Lung (tissue), 12 donors: ENCODE results near the gene TSPEAR. TPM values are rescaled to one million over a fixed set of nuclear protein-coding genes. Genes with fewer than 3 reads are reported as not detected.

Experiments used
- ATAC-seq: fragments of 200-7000 bp; cut with Tn5 transposase; one replicate; pipeline ENCODE4 v1.9.1; 2020; ENCODE audit warnings: moderate number of reproducible peaks; ENCODE audit not compliant: insufficient read depth, low FRiP score
- DNase-seq, 3 donors: peaks; one replicate each; pipeline ENCODE4 v3.0.0-alpha.2; 2013 to 2017
- H3K27ac ChIP-seq, 2 donors: one replicate each; pipeline ENCODE4 v1.5.1; 2013; ENCODE audit warnings: mild to moderate bottlenecking in 2 of 2, moderate library complexity in 2 of 2, control low read depth in 1 of 2, inconsistent platforms in 1 of 2, low read depth in 1 of 2, low read length in 1 of 2
- H3K27me3 ChIP-seq, 3 donors: one replicate each; pipeline ENCODE4 v1.5.1; 2013; ENCODE audit warnings: low read length in 2 of 3; ENCODE audit not compliant: control insufficient read depth in 3 of 3, insufficient read depth in 3 of 3
- H3K36me3 ChIP-seq, 4 donors: one replicate each; pipeline ENCODE4 v1.5.1; 2013; ENCODE audit warnings: low read length in 4 of 4, mild to moderate bottlenecking in 1 of 4, moderate library complexity in 1 of 4; ENCODE audit not compliant: control insufficient read depth in 4 of 4, insufficient read depth in 4 of 4
- H3K4me1 ChIP-seq, 5 donors: one replicate each; pipeline ENCODE4 v1.5.1; 2013; ENCODE audit warnings: low read length in 5 of 5, mild to moderate bottlenecking in 2 of 5, moderate library complexity in 1 of 5; ENCODE audit not compliant: control insufficient read depth in 5 of 5, insufficient read depth in 5 of 5
- H3K4me3 ChIP-seq: one replicate; pipeline ENCODE4 v1.5.1; 2013; ENCODE audit warnings: mild to moderate bottlenecking, control low read depth, moderate library complexity
- H3K9ac ChIP-seq, 2 donors: one replicate each; pipeline ENCODE4 v1.5.1; 2013; ENCODE audit warnings: low read length in 2 of 2, control low read depth in 1 of 2; ENCODE audit not compliant: insufficient read depth in 1 of 2
- H3K9me3 ChIP-seq, 4 donors: one replicate each; pipeline ENCODE4 v1.5.1; 2013; ENCODE audit warnings: low read length in 3 of 4, mild to moderate bottlenecking in 1 of 4, moderate library complexity in 1 of 4; ENCODE audit not compliant: control insufficient read depth in 4 of 4, insufficient read depth in 3 of 4
- CTCF ChIP-seq: IDR thresholded peaks from 2 replicates; pipeline ENCODE4 v1.5.1; 2012; ENCODE audit warnings: mild to moderate bottlenecking; ENCODE audit errors: control extremely low read depth, extremely low read depth
- WGBS, 2 donors: extraction: QIAGEN DNeasy Blood & Tissue Kit; methylation state at CpG; one replicate each; pipeline ENCODE4 v1.1.7; 2013; 5-methylcytosine and 5-hydroxymethylcytosine counted together
- polyA plus RNA-seq, 2 donors: library from polyadenylated mRNA; stranded (reverse); fragments of 200-250 nt; gene quantifications; one replicate each; pipeline ENCODE4 v1.2.1, GENCODE V29; 2013
- total RNA-seq, 2 donors: library from RNA; depleted of rRNA in 1 of 2; stranded (reverse); fragments of >200 nt in 1 of 2; gene quantifications; one replicate each; pipeline ENCODE4 v1.2.1, GENCODE V29; 2014 to 2021
- donor health status: control.
- donor health status: control.
- donor health status: Bipolar disorder and iron deficiency.
- donor health status: healthy.
- donor health status: DM: yes; HTN: yes; CAD: no.

The TSPEAR gene
- total and polyA plus RNA-seq, 4 donors = 0.02 to 2.1 (median 0.27) TPM

- WGBS, 2 donors = 31 to 53% methylated on average over 1 of the region's 1 CpG
- Histone ChIP-seq H3K9ac (no peak overlapping the region), H3K4me1 (no peaks in the 10 kb centered on the region), H3K27ac (no peak overlapping the region), H3K27me3 (no peaks in the 10 kb centered on the region), H3K9me3 (peaks cover 0 to 8% (median 2%) of the 10 kb centered on the region in 4 donors), H3K36me3 (no peaks in the 10 kb centered on the region), H3K4me3 (no peak overlapping the region)
- no peak for TF ChIP-seq CTCF
- DNase-seq = no peak
- no peak for ATAC-seq
Measured at GRCh38 chr21:44566403-44566802, 145.0 kb downstream of the TSPEAR start.

- ATAC-seq (no peak), DNase-seq (no peak)
Measured at GRCh38 chr21:44564886-44565598, 146.3 kb downstream of the TSPEAR start.

GRCh38 chr21:44564099-44564498, 147.3 kb downstream of the TSPEAR start:
- Histone ChIP-seq H3K27me3 (no peaks in the 10 kb centered on the region), H3K4me1 (no peaks in the 10 kb centered on the region), H3K27ac (no peak overlapping the region), H3K9me3 (peaks cover 0 to 5% (median 0%) of the 10 kb centered on the region in 4 donors), H3K36me3 (no peaks in the 10 kb centered on the region), H3K9ac (no peak overlapping the region), H3K4me3 (no peak overlapping the region)
- WGBS, 2 donors = 94 to 96% methylated on average over 1 of the region's 1 CpG
- no peak for TF ChIP-seq CTCF
- DNase-seq (no peak), ATAC-seq (no peak)

More at GRCh38 chr21:44564886-44565598, 146.3 kb downstream of the TSPEAR start:
- H3K9me3 ChIP-seq = peaks cover 0 to 5% (median 0%) of the 10 kb centered on the region in 4 donors
- no peak for TF ChIP-seq CTCF
- no peaks in the 10 kb centered on the region for H3K27me3 ChIP-seq
- H3K4me3 ChIP-seq = no peak overlapping the region
- WGBS, 2 donors = 48 to 64% methylated on average over 1 of the region's 1 CpG
- H3K4me1 ChIP-seq = no peaks in the 10 kb centered on the region
- no peaks in the 10 kb centered on the region for H3K36me3 ChIP-seq
- H3K27ac ChIP-seq = no peak overlapping the region
- no peak overlapping the region for H3K9ac ChIP-seq
